Activated CD8-positive, alpha-beta T cell treated with anti-CD3 and anti-CD28 coated beads, Interleukin-2, amount 10 ng/mL, durations not matched to agents 7 days and 5 days (primary cell): ENCODE data around the gene RHPN2. TPM values are rescaled to one million over a fixed set of nuclear protein-coding genes. Genes with fewer than 3 reads are reported as not detected.

ENCODE experiments used
- ATAC-seq: fragments of 150-1000 bp; cut with Tn5 transposase; one replicate; pipeline ENCODE4 v1.10.0; 2021; ENCODE audit warnings: moderate library complexity
- CTCF ChIA-PET: fragments of 350-600 bp; sonication (Branson Sonifier 250); formaldehyde crosslinking; loops from one replicate; lab custom pipeline; 2021; ENCODE audit warnings: antibody characterized with exemption; lab: Charles Lee
- POLR2A ChIA-PET: fragments of 350-600 bp; sonication (Branson Sonifier 250); formaldehyde crosslinking; loops from one replicate; lab custom pipeline; 2021; ENCODE audit warnings: antibody characterized with exemption; lab: Charles Lee
- DNase-seq: peaks from one replicate; pipeline ENCODE4 v3.0.0-alpha.2; 2020
- H3K27ac Mint-ChIP-seq: one replicate; pipeline ENCODE4 v1.8.0; 2021; ENCODE audit warnings: mild to moderate bottlenecking, mixed read lengths
- H3K27me3 Mint-ChIP-seq: one replicate; pipeline ENCODE4 v1.8.0; 2021; ENCODE audit warnings: low read depth, mixed read lengths
- H3K36me3 Mint-ChIP-seq: one replicate; pipeline ENCODE4 v1.8.0; 2021; ENCODE audit warnings: low read depth, mixed read lengths
- H3K4me1 Mint-ChIP-seq: one replicate; pipeline ENCODE4 v1.8.0; 2021; ENCODE audit warnings: low read depth, mixed read lengths
- H3K4me3 Mint-ChIP-seq: one replicate; pipeline ENCODE4 v1.8.0; 2021; ENCODE audit warnings: mild to moderate bottlenecking, mixed read lengths
- H3K9me3 Mint-ChIP-seq: one replicate; pipeline ENCODE4 v1.8.0; 2022; ENCODE audit warnings: mixed read lengths; ENCODE audit not compliant: insufficient read depth
- total RNA-seq, 2 experiments: library from RNA; stranded (reverse); gene quantifications; one replicate each; pipeline ENCODE4 v1.2.3, GENCODE V29; 2021

RHPN2 gene
- total RNA-seq = 1 to 10 TPM; 2.5 to 3.0 TPM

DNA sequence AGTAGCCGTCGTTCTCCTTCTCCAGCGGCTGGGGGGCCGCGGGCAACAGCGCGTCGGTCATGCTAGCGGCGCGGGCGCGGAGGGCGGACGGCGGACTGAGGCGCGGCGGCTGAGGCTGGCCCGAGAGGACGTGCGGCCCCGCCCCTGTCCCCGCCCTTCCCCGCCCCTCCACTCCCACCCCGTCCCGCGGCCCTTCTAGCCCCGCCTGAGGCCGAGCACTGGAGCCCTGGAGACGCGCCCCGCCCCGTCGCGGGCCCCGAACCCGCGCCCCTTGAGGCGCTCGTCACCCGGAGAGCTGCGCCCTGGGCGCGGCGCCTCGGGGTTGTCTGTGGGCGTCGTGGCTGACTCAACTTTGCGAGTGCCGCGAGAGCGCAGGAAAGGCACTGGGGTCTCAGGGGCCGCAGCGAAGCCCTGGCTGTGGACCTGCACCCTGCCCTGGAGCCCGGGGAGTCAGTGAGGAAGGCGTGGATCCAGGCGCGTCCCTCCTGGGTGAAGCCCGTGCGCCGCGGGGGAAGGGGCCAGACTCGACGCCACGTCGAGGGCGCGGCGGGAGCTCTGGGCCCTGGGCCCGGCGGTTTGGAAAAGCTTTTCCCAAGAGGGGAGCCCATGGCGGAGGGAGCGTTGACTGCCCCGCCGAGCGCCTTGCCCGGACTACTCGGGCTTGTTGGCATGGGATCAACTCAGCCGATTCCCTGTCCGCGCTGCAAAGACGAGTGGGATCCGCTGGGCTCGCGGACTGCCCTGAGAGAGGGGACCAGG, at the start of gene RHPN2:
RHPN2 (minus strand) TSS at position 97 of the 759 bp plus-strand sequence; CDS start at position 61, 36 bp downstream.
- H3K27me3 Mint-ChIP-seq = peaks cover 23% of the 10 kb centered on the region
- no peak within 1 kb of the TSS for H3K27ac Mint-ChIP-seq
- H3K9me3 Mint-ChIP-seq = no peaks in the 10 kb centered on the region
- ATAC-seq = peak; percentile 92
- H3K36me3 Mint-ChIP-seq = no peaks in the 10 kb centered on the region
- DNase-seq = peak; percentile 64
- H3K4me3 Mint-ChIP-seq = peak within 1 kb of the TSS; percentile 63
- ChIA-PET POLR2A (no interaction called here), CTCF (no interaction called here)
- H3K4me1 Mint-ChIP-seq = peaks cover 9% of the 10 kb centered on the region

DNA sequence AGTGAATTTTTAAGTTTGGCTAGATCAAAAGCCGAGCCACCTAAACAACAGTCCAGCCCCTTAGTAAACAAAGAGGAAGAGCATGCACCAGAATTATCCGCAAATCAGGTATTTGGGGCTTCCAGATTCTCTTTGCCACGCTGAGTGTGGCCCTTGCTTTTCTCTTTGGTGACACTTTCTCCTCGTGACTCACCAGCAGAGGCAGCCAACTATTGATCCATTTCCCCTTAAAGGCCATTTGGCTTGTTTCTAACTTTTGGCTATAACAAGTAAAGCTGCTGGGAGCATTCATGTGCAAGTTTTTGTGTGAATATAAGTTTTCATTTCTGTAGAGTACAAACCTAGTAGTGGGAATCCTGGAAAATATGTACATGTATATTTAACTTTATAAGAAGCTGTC, 49.6 kb upstream of the RHPN2 start:
- Mint-ChIP-seq H3K4me3 (no peak overlapping the region), H3K27ac (no peak overlapping the region), H3K4me1 (no peaks in the 10 kb centered on the region), H3K36me3 (peaks cover 47% of the 10 kb centered on the region), H3K9me3 (no peaks in the 10 kb centered on the region), H3K27me3 (no peaks in the 10 kb centered on the region)
- no peak for DNase-seq
- CTCF ChIA-PET = interaction anchor here (0.7 to 1.2 kb wide), 2 partner anchors 10 to 138 kb away, joined by 3 read pairs; no protein-coding TSS in a partner anchor
- ATAC-seq = no peak
- POLR2A ChIA-PET = no interaction called here

DNA sequence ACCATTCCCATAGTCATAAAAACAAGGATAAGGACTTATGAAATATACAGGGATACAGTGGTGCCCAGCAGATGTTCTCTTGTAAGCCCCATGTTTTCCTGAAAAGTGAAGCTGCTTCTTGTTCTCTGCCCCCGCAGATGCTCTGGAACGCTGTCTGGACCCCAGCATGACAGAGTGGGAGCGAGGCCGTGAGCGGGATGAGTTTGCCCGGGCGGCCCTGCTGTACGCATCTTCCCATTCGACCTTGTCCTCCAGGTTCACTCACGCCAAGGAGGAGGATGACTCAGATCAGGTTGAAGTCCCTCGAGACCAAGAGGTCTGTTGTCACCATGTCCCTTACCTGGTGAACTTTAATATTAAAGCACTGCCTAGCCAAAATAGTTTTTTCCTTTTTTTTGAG, 46.9 kb upstream of the RHPN2 start:
- no peaks in the 10 kb centered on the region for H3K9me3 Mint-ChIP-seq
- no peaks in the 10 kb centered on the region for H3K27me3 Mint-ChIP-seq
- H3K4me1 Mint-ChIP-seq = no peaks in the 10 kb centered on the region
- H3K27ac Mint-ChIP-seq = no peak overlapping the region
- no peak for DNase-seq
- ChIA-PET CTCF (no interaction called here), POLR2A (no interaction called here)
- H3K36me3 Mint-ChIP-seq = peaks cover 46% of the 10 kb centered on the region
- ATAC-seq = no peak
- no peak overlapping the region for H3K4me3 Mint-ChIP-seq

DNA sequence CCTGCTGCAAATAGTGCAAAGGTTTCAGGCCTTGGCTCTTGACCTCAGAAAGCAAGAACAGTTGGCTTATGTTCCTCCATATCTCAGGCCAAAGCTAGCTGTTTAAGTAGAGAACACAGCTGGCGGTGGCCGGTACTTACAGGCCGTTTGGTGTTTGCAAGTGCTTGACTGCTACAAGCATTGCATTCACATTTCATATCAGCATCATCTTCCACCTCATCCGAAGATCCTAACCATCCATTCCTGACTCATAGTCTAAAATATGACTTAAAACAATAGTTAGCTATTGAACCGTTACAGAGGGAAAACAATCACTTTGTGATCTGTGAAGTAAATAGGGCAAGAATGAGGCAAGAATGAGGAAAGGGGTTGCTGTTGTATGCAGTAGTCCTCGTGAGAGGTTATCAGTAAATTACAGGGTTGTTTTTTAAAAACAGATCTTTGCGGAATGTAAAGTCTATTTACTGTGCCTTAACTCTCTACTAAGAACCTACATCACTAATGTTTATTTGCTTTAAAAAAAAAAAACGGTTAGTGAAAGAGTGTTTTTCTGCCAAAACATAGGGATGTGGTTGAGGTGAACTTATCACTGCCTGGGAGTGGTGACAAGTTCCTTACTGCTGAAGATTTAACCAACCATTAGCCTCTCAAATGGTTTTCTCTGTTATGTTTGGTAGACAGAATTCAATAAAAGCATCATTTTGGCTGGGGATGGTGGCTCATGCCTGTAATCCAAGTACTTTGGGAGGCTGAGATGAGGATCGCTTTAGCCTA, 45.6 kb upstream of the RHPN2 start:
- Mint-ChIP-seq H3K4me3 (no peak overlapping the region), H3K9me3 (no peaks in the 10 kb centered on the region), H3K36me3 (peaks cover 43% of the 10 kb centered on the region), H3K27me3 (no peaks in the 10 kb centered on the region), H3K4me1 (no peaks in the 10 kb centered on the region), H3K27ac (no peak overlapping the region)
- ATAC-seq (no peak), DNase-seq (no peak)
- ChIA-PET POLR2A (no interaction called here), CTCF (no interaction called here)

DNA sequence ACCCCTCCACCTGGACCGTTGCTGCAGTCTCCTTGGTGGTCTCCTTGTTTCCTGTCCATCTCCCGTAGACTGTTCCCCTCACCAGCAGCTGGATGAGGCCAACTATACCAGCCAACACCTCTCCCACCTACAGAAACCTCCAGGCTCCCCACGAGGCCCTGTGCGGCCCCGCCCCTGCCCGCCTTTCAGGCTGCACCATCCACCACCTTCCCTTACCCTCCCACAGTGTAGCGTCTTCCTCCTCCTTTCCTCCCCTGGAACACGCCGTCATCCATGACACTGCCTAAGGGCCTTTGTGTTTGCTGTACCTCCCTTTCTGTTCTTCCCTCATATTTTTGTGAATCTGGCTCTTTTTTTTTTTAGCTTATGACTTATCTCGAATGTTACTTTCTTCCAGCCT, 43.5 kb upstream of the RHPN2 start:
- Mint-ChIP-seq H3K4me1 (peaks cover under 1% of the 10 kb centered on the region), H3K36me3 (peaks cover 41% of the 10 kb centered on the region), H3K27me3 (no peaks in the 10 kb centered on the region), H3K9me3 (no peaks in the 10 kb centered on the region), H3K4me3 (no peak overlapping the region), H3K27ac (no peak overlapping the region)
- ATAC-seq = no peak
- DNase-seq = no peak
- POLR2A ChIA-PET = no interaction called here
- CTCF ChIA-PET = no interaction called here

DNA sequence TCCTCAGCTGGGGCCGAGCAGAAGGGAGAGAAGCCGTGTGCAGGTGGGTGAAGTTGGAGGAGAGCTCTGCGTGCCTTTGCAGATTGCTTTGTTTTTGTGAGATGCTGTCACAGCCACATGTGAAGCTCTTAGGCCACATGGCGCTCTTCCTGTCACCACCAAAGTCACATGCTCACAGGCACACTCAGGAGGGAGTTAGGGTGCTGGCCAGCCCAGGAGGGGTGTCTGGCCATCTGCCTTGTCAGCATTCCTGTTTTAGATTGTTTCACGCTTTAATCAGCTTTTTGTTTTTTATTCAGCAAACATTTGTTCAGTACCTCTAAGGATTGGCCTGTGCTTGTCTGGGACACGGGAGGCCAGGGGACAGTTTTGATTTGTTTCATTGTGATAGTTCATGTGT, 38.2 kb upstream of the RHPN2 start:
- H3K36me3 Mint-ChIP-seq = peaks cover 42% of the 10 kb centered on the region
- H3K9me3 Mint-ChIP-seq = no peaks in the 10 kb centered on the region
- peaks cover 7% of the 10 kb centered on the region for H3K4me1 Mint-ChIP-seq
- ATAC-seq (no peak), DNase-seq (no peak)
- POLR2A ChIA-PET = no interaction called here
- H3K27ac Mint-ChIP-seq = peak overlapping the region; percentile 20
- H3K4me3 Mint-ChIP-seq = no peak overlapping the region
- CTCF ChIA-PET = interaction anchor here (2.6 kb wide), 1 partner anchor 81 kb away, joined by 7 read pairs; no protein-coding TSS in a partner anchor
- no peaks in the 10 kb centered on the region for H3K27me3 Mint-ChIP-seq

DNA sequence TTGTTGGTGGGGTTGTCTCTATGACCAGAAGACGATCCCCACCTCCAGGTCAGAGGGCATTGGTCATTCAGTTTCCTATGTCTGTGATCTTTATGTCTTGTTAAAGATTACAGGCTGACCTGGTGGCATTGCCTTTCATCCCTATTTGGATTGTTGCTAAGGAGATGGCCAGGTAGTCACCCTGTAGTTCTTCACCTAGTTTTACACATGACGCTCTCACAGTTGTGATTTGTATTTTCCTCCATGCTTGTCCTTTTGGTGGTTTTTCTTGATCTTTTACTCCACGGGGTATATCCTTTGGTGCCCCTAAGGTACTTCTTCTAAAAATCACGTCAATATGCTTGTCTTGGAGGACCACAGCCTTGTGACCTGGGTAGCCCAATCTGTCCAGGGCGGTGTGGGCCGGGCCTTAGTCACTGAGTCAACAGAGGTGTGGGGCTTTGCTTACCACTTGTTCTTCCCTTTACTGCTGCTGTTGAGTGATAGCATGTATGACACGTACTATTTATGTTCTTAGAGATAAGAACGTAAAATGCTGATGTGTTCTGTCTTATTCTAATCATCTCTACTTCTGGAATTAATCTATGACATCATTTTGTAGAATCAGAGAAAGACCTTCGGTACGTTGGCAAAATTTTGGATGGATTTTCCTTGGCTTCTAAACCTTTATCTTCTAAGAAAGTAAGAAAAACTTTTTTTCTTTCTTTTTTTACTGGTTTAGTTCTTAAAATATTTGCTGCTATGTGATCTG, 36.4 kb upstream of the RHPN2 start:
- CTCF ChIA-PET = no interaction called here
- Mint-ChIP-seq H3K27ac (no peak overlapping the region), H3K36me3 (peaks cover 45% of the 10 kb centered on the region), H3K27me3 (no peaks in the 10 kb centered on the region), H3K4me1 (peaks cover 7% of the 10 kb centered on the region), H3K9me3 (no peaks in the 10 kb centered on the region), H3K4me3 (no peak overlapping the region)
- no peak for DNase-seq
- POLR2A ChIA-PET = no interaction called here
- ATAC-seq = no peak

DNA sequence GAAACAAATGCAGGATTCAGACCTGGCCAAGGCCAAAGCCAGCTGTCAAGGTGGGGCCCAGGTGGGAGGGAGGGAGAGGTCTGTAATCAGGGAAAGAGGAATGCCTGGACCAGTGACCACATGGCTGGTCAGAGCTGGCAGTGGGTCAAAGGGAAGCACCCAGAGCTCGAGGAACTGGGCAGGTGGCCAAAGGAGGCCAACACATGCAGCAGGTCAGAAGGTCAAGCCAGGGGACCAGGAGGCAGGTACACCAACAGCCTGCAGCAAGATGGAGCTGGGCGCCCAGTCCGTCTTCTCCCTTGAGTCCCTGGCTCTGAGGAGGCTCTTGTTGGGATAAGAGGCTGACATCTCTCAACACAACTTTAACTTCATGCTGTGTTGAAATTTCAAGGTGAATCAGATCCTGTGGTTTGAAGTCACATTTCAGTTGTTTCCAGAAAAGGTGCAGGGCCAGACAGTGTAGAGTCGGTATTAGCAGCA, 33.4 kb upstream of the RHPN2 start:
- H3K9me3 Mint-ChIP-seq = no peaks in the 10 kb centered on the region
- H3K27ac Mint-ChIP-seq = no peak overlapping the region
- H3K27me3 Mint-ChIP-seq = no peaks in the 10 kb centered on the region
- H3K4me3 Mint-ChIP-seq = no peak overlapping the region
- ATAC-seq (no peak), DNase-seq (no peak)
- ChIA-PET POLR2A (no interaction called here), CTCF (no interaction called here)
- peaks cover 6% of the 10 kb centered on the region for H3K4me1 Mint-ChIP-seq
- H3K36me3 Mint-ChIP-seq = peaks cover 61% of the 10 kb centered on the region

DNA sequence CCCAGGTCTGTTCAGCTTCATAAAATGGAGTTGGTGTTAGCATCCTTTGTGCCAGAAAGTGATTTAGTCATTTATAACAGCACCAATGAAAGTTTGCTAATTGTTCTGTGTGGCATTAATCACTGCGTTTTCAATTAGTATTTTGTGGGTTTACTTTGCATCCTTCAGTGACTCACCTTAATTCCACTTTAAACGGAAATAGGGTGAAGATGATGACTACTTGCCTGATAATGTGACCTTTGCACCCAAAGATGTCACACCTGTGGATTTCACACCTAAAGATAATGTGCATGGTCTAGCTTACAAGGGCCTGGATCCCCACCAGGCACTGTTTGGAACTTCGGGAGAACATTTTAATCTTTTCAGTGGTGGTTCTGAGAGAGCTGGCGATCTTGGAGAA, 31.3 kb upstream of the RHPN2 start:
- DNase-seq = no peak
- POLR2A ChIA-PET = no interaction called here
- Mint-ChIP-seq H3K4me1 (no peaks in the 10 kb centered on the region), H3K4me3 (no peak overlapping the region), H3K9me3 (no peaks in the 10 kb centered on the region), H3K36me3 (peaks cover 53% of the 10 kb centered on the region), H3K27me3 (no peaks in the 10 kb centered on the region), H3K27ac (no peak overlapping the region)
- no peak for ATAC-seq
- CTCF ChIA-PET = no interaction called here

DNA sequence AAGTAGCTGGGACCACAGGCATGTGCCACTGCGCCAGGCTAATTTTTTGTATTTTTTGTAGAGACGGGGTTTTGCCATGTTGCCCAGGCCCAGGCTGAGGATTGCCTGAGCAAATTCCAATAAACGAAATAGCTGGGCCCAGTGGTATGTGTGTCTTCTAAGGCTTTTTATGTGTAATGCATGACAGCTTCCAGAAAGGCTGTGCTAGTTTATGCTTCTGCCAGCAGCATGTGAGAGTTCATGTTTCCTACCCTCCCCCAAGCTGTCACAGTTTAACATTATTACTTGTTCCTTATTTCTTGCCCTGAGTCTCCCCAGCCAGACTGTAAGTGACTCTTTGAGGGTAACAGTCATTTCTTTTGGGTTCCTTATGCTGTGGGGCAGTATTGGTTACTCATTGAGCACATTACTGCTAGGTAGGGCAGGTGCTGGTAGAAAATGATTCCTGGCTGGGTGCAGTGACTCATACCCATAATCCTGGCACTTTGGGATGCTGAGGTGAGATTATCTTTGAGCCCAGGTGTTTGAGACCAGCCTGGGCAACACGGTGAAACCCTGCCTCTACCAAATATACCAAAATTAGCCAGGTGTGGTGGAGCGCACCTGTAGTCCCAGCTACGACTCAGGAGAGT, 29.9 kb upstream of the RHPN2 start:
- Mint-ChIP-seq H3K4me1 (no peaks in the 10 kb centered on the region), H3K27ac (no peak overlapping the region), H3K36me3 (peaks cover 57% of the 10 kb centered on the region), H3K4me3 (no peak overlapping the region), H3K27me3 (no peaks in the 10 kb centered on the region), H3K9me3 (no peaks in the 10 kb centered on the region)
- ATAC-seq (no peak), DNase-seq (no peak)
- ChIA-PET CTCF (interaction anchor here (0.6 kb wide), 1 partner anchor 61 kb away, joined by 3 read pairs; no protein-coding TSS in a partner anchor), POLR2A (no interaction called here)

DNA sequence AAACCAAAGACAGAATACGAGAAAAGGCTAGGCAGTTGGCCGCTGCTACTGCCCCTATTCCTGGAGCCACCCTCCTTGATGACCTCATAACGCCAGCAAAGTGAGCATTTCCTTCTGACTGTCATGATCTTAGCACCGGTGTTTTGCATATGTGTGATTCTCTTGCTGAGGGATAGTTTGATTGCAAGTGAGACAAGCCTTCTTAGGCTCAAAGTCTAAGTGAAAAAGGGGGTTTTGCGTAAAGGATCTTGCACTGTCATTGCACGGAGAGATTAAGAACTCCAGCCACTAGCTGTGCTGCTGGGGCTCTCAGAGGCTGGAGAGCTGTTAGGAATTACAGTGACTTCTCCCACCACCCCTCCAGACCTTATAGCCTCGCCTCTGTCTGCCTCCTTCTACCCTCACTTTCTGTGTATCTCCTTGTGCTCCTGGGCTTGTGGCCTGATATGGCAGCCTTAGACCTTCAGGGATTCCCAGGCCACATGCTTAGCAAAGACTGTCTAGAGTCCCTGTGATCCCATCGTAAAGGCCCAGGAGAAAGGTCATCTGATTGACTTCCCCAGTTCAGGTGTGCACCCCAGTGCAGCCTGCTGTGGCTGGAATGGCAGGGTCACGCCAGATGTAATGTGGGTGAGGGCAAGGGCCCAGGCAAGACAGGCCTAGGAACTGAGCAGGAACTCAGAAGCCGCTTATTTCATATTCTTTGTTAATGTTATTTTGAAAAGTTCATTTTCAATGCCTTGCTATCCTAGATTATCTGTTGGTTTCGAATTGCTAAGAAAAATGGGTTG, 28.9 kb upstream of the RHPN2 start:
- ChIA-PET CTCF (interaction anchor here (0.6 kb wide), 1 partner anchor 60 kb away, joined by 3 read pairs; no protein-coding TSS in a partner anchor), POLR2A (no interaction called here)
- H3K4me3 Mint-ChIP-seq = no peak overlapping the region
- ATAC-seq (no peak), DNase-seq (no peak)
- H3K36me3 Mint-ChIP-seq = peaks cover 56% of the 10 kb centered on the region
- no peaks in the 10 kb centered on the region for H3K9me3 Mint-ChIP-seq
- no peaks in the 10 kb centered on the region for H3K27me3 Mint-ChIP-seq
- H3K27ac Mint-ChIP-seq = no peak overlapping the region
- H3K4me1 Mint-ChIP-seq = no peaks in the 10 kb centered on the region
